Fibroblast of skin of back (primary cell): ENCODE measurements around the gene OTOR.

Source experiments
- DNase-seq: peaks from one replicate; pipeline ENCODE4 v3.0.0-alpha.2; 2013

Gene OTOR

GRCh38 chr20:16749573-16749972 lies 1.4 kb downstream of the OTOR start:
- no peak for DNase-seq

GRCh38 chr20:16752082-16752481 lies 3.9 kb downstream of the OTOR start:
- no peak for DNase-seq

GRCh38 chr20:16752901-16753300 lies 4.7 kb downstream of the OTOR start:
- no peak for DNase-seq

- no peak for DNase-seq
Measured at GRCh38 chr20:16758454-16759180, 10.5 kb downstream of the OTOR start.

- DNase-seq, result no peak
Measured at GRCh38 chr20:16759181-16759563, 11.0 kb downstream of the OTOR start.

- no peak for DNase-seq
Measured at GRCh38 chr20:16760431-16761304, 12.5 kb downstream of the OTOR start.

GRCh38 chr20:16761305-16761829 lies 13.2 kb downstream of the OTOR start:
- DNase-seq, result peak; percentile 63

GRCh38 chr20:16764560-16764959 lies 16.4 kb downstream of the OTOR start:
- DNase-seq, result no peak

GRCh38 chr20:16771213-16771612 lies 23.1 kb downstream of the OTOR start:
- DNase-seq, result peak; percentile 64

GRCh38 chr20:16775961-16776360 lies 27.8 kb downstream of the OTOR start:
- DNase-seq, result no peak

GRCh38 chr20:16777126-16777525 lies 29.0 kb downstream of the OTOR start:
- DNase-seq, result no peak

GRCh38 chr20:16778159-16778558 lies 30.0 kb downstream of the OTOR start:
- DNase-seq, result no peak

GRCh38 chr20:16781496-16781895 lies 33.3 kb downstream of the OTOR start:
- DNase-seq, result no peak

GRCh38 chr20:16785226-16785625 lies 37.1 kb downstream of the OTOR start:
- DNase-seq, result peak; percentile 62
